B cell (primary cell): ENCODE results near the gene SOX13. TPM values are rescaled to one million over a fixed set of nuclear protein-coding genes. Genes with fewer than 3 reads are reported as not detected.

Source experiments
- ATAC-seq: fragments of 200-7000 bp; cut with Tn5 transposase; one replicate; pipeline ENCODE4 v1.10.0; 2021; ENCODE audit warnings: low read depth, mild to moderate bottlenecking, moderate number of reproducible peaks, moderate library complexity
- CTCF ChIA-PET: fragments of 350-600 bp; sonication (Branson Sonifier 250); formaldehyde crosslinking; loops from one replicate; lab custom pipeline; 2021; ENCODE audit warnings: antibody characterized with exemption, inconsistent platforms; lab: Charles Lee
- POLR2A ChIA-PET: fragments of 350-600 bp; sonication (Branson Sonifier 250); formaldehyde crosslinking; loops from one replicate; lab custom pipeline; 2021; ENCODE audit warnings: antibody characterized with exemption; lab: Charles Lee
- DNase-seq: peaks from one replicate; pipeline ENCODE4 v3.0.0; 2013
- H2AFZ ChIP-seq: 2 replicates; pipeline ENCODE4 v1.6.1; 2012; ENCODE audit warnings: mild to moderate bottlenecking, low read depth, low read length; ENCODE audit not compliant: insufficient read depth, poor library complexity, severe bottlenecking
- H3K27ac ChIP-seq, 2 donors: 1 replicate in 1 of 2; 2 replicates in 1 of 2; pipeline ENCODE4 v1.5.1; 2012 to 2013; ENCODE audit warnings: low read length in 2 of 2, mild to moderate bottlenecking in 2 of 2, moderate library complexity in 1 of 2
- H3K27me3 ChIP-seq, 4 experiments: fragments of 200-600 bp in 1 of 4; sonication (generic) in 1 of 4; replicated peaks in 1 of 4; 1 replicate in 2 of 4; 2 replicates in 2 of 4; pipeline versions ENCODE4 v1.6.1 to v1.7.0; 2013 to 2016; ENCODE audit warnings: low read length in 3 of 4, mild to moderate bottlenecking in 2 of 4, mixed read lengths in 1 of 4, moderate library complexity in 1 of 4; ENCODE audit not compliant: insufficient read depth in 4 of 4, control insufficient read depth in 3 of 4; ENCODE audit errors: control extremely low read depth in 1 of 4
- H3K36me3 ChIP-seq, 2 experiments: replicated peaks in 1 of 2; 1 replicate in 1 of 2; 2 replicates in 1 of 2; pipeline versions ENCODE4 v1.6.1 to v1.7.1; 2013; ENCODE audit warnings: low read length in 1 of 2; ENCODE audit not compliant: insufficient read depth in 2 of 2, control insufficient read depth in 1 of 2; ENCODE audit errors: control extremely low read depth in 1 of 2, extremely low read depth in 1 of 2
- H3K4me1 ChIP-seq, 2 donors: fragments of 200-600 bp in 1 of 2; sonication (generic) in 1 of 2; 1 replicate in 1 of 2; 2 replicates in 1 of 2; pipeline versions ENCODE4 v1.5.1 to v1.6.1; 2013 to 2017; ENCODE audit warnings: low read length in 2 of 2; ENCODE audit not compliant: control insufficient read depth in 2 of 2, insufficient read depth in 2 of 2
- H3K4me2 ChIP-seq: replicated peaks from 2 replicates; pipeline ENCODE3; 2012; ENCODE audit warnings: mild to moderate bottlenecking, low read depth, low read length; ENCODE audit not compliant: poor library complexity, severe bottlenecking
- H3K4me3 ChIP-seq, 5 experiments: fragments of 200-600 bp in 1 of 5; sonication (generic) in 1 of 5; 1 replicate in 3 of 5; 2 replicates in 2 of 5; pipeline versions ENCODE4 v1.5.1 to v1.7.0; 2011 to 2016; ENCODE audit warnings: low read length in 4 of 5, mild to moderate bottlenecking in 4 of 5, low read depth in 2 of 5, control low read depth in 1 of 5, moderate library complexity in 1 of 5; ENCODE audit not compliant: insufficient read depth in 1 of 5; ENCODE audit errors: control extremely low read depth in 1 of 5, extremely low read depth in 1 of 5
- H3K79me2 ChIP-seq: fragments of 200-600 bp; sonication (generic); one replicate; pipeline ENCODE4 v1.6.0; 2016; ENCODE audit warnings: low read length; ENCODE audit not compliant: control insufficient read depth, insufficient read depth
- H3K9ac ChIP-seq: fragments of 200-600 bp; sonication (generic); 2 replicates; pipeline ENCODE4 v1.6.1; 2017; ENCODE audit warnings: mild to moderate bottlenecking, low read length, moderate library complexity
- H3K9me3 ChIP-seq, 3 donors: one replicate each; pipeline versions ENCODE4 v1.6.1 to v1.7.1; 2013; ENCODE audit warnings: low read length in 2 of 3; ENCODE audit not compliant: control insufficient read depth in 2 of 3, insufficient read depth in 1 of 3; ENCODE audit errors: control extremely low read depth in 1 of 3
- H4K20me1 ChIP-seq: 2 replicates; pipeline ENCODE4 v1.6.0; 2012; ENCODE audit warnings: mild to moderate bottlenecking, low read length; ENCODE audit not compliant: insufficient read depth, control insufficient read depth, poor library complexity, severe bottlenecking
- H3K27ac Mint-ChIP-seq: one replicate; pipeline ENCODE4 v1.8.0; 2021; ENCODE audit warnings: mixed read lengths
- H3K27me3 Mint-ChIP-seq: one replicate; pipeline ENCODE4 v1.8.0; 2021; ENCODE audit warnings: mixed read lengths
- H3K4me1 Mint-ChIP-seq: one replicate; pipeline ENCODE4 v1.8.0; 2021; ENCODE audit warnings: mixed read lengths
- H3K4me3 Mint-ChIP-seq: one replicate; pipeline ENCODE4 v1.8.0; 2021; ENCODE audit warnings: mixed read lengths
- H3K9me3 Mint-ChIP-seq: one replicate; pipeline ENCODE4 v1.8.0; 2022; ENCODE audit warnings: mixed read lengths; ENCODE audit not compliant: insufficient read depth
- EZH2 ChIP-seq: IDR thresholded peaks from 2 replicates; pipeline ENCODE4 v1.6.1; 2012; ENCODE audit warnings: borderline replicate concordance, low read depth, mild to moderate bottlenecking, moderate library complexity, low read length; ENCODE audit not compliant: insufficient read depth, poor library complexity, severe bottlenecking
- WGBS: methylation state at CpG from one replicate; pipeline ENCODE4 v1.1.5; 2013; ENCODE audit warnings: missing lambda C conversion rate; ENCODE audit not compliant: insufficient coverage; 5-methylcytosine and 5-hydroxymethylcytosine counted together
- intact Hi-C: fragments of 100-400 bp; cut with micrococcal nuclease; formaldehyde crosslinking; loops from one replicate; pipeline ENCODE4 v1.10.0; 2022
- polyA plus RNA-seq: library from polyadenylated mRNA; depleted of rRNA; stranded (reverse); fragments of >200 nt; gene quantifications from 2 replicates; pipeline ENCODE4 v1.2.3, GENCODE V29; 2012
- total RNA-seq, 2 donors: library from RNA; stranded (reverse); fragments of 120-200 nt in 1 of 2; gene quantifications; 1 replicate in 1 of 2; 2 replicates in 1 of 2; pipeline versions ENCODE4 v1.2.3 to v1.2.4, GENCODE V29; 2013 to 2022
- TF ChIP-seq, protein P1 (sequence below): fragments of 200-600 bp; IDR thresholded peaks from one replicate; pipeline ENCODE4 v1.8.0; 2022; ENCODE audit warnings: antibody characterized with exemption, mild to moderate bottlenecking

Gene SOX13
- total and polyA plus RNA-seq, 2 donors (not counting 1 experiment from before 2014, with no cell fraction given): 0.15 to 1.3 TPM

DNA sequence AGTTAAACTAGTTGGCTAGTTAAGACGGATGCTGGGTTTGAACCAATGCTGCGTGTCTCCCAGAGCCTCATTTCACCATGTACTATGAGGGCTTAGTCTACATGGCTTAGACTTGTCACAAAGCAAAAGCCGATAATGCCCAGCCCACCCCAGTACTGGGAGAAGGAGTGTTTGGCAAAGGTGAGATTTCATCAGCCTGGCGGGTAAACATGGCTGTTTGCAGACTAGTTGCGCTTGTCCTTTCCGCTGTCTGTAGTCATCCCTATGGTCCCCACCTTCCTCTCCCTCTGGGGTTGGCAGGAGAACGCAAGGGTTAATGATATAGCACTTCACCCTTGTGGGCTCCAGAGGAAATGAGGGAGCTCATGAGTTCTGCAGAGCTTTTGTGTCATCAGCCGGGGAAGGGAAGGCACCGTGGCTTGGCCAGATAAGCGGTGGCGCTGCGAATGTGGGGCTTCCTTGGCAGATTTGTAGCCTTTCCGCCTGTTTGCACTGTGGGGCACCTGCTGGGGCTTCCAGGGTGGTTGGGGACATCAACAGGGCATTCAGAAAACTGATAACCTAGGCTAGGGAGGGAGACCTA is 29.2 kb downstream of the SOX13 start:
- no peak overlapping the region for H3K27ac Mint-ChIP-seq
- H3K9me3 Mint-ChIP-seq: no peaks in the 10 kb centered on the region
- POLR2A ChIA-PET: no interaction called here
- no peaks in the 10 kb centered on the region for H3K79me2 ChIP-seq
- DNase-seq (no peak), ATAC-seq (no peak)
- no peaks in the 10 kb centered on the region for H4K20me1 ChIP-seq
- H3K4me1 ChIP-seq: peaks cover 33 to 35% of the 10 kb centered on the region in 2 donors
- peaks cover 9% of the 10 kb centered on the region for H3K27me3 Mint-ChIP-seq
- H3K4me1 Mint-ChIP-seq: peaks cover 29% of the 10 kb centered on the region
- peak overlapping the region; percentile 40 for H3K4me3 Mint-ChIP-seq
- WGBS: 34% methylated on average over 9 of the region's 13 CpGs
- no peak overlapping the region for H3K4me3 ChIP-seq
- no peak overlapping the region for H3K9ac ChIP-seq
- CTCF ChIA-PET: no interaction called here
- H3K4me2 ChIP-seq: peak overlapping the region; percentile 58
- no peaks in the 10 kb centered on the region for H3K9me3 ChIP-seq
- peak overlapping the region; percentile 65 for H2AFZ ChIP-seq
- intact Hi-C loops: no loop called here
- H3K27me3 ChIP-seq: peaks cover 0 to 13% (median 0%) of the 10 kb centered on the region in 4 experiments
- no peaks in the 10 kb centered on the region for H3K36me3 ChIP-seq
- H3K27ac ChIP-seq: no peak overlapping the region
- TF ChIP-seq, protein P1, sequence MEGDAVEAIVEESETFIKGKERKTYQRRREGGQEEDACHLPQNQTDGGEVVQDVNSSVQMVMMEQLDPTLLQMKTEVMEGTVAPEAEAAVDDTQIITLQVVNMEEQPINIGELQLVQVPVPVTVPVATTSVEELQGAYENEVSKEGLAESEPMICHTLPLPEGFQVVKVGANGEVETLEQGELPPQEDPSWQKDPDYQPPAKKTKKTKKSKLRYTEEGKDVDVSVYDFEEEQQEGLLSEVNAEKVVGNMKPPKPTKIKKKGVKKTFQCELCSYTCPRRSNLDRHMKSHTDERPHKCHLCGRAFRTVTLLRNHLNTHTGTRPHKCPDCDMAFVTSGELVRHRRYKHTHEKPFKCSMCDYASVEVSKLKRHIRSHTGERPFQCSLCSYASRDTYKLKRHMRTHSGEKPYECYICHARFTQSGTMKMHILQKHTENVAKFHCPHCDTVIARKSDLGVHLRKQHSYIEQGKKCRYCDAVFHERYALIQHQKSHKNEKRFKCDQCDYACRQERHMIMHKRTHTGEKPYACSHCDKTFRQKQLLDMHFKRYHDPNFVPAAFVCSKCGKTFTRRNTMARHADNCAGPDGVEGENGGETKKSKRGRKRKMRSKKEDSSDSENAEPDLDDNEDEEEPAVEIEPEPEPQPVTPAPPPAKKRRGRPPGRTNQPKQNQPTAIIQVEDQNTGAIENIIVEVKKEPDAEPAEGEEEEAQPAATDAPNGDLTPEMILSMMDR: no peak
- no peak for TF ChIP-seq EZH2

DNA sequence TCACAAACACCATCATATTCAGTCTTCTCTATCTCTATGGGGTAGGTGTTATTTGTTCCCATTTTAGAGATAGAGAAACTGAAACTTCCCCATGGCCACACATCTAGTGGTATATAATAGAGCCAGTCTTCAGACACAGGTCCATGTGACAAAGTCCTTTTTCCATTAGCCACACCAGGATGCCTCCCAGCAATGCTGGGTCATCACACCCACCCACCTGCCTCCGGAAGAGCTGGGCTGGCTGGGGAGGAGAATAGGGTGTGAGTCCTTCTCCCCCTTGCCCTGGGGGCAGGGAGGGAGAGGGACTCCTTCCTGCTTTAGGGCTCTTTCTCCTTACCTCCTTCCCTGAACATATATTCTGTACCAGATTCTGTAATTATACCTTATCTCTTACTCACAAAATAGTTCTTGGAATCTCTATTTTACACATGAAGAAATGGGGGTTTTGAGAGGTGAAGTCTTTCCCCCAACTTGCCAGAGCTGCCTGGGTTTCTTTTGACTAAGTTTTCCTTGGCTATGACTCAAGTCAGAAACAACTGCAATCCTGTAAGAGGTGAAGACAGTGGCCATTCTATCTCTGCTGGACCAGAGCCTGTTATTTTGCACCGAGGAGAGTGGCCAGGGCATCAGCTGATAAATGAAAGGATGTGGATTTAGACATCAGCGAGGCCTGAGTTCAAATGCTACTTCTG is 30.0 kb downstream of the SOX13 start:
- TF ChIP-seq EZH2: no peak
- TF ChIP-seq, protein P1: no peak
- no peak overlapping the region for H3K9ac ChIP-seq

More for the DNA sequence above, 30.0 kb downstream of the SOX13 start:
- ChIA-PET POLR2A (no interaction called here), CTCF (no interaction called here)
- no peak for DNase-seq
- peaks cover 9% of the 10 kb centered on the region for H3K27me3 Mint-ChIP-seq
- Histone ChIP-seq H3K79me2 (no peaks in the 10 kb centered on the region), H3K27me3 (peaks cover 0 to 18% (median 0%) of the 10 kb centered on the region in 4 experiments), H3K9me3 (no peaks in the 10 kb centered on the region), H3K27ac (no peak overlapping the region), H3K4me1 (peaks cover 33 to 35% of the 10 kb centered on the region in 2 donors), H3K4me3 (no peak overlapping the region), H2AFZ (peak overlapping the region; percentile 65), H3K36me3 (no peaks in the 10 kb centered on the region), H4K20me1 (no peaks in the 10 kb centered on the region), H3K4me2 (peak overlapping the region; percentile 58)
- peaks cover 29% of the 10 kb centered on the region for H3K4me1 Mint-ChIP-seq
- H3K9me3 Mint-ChIP-seq: no peaks in the 10 kb centered on the region
- peak overlapping the region; percentile 75 for H3K27ac Mint-ChIP-seq
- peak overlapping the region; percentile 40 for H3K4me3 Mint-ChIP-seq
- intact Hi-C loops: no loop called here
- 92% methylated on average over 2 of the region's 3 CpGs for WGBS
- ATAC-seq: no peak
